SK-N-SH (cell line): ENCODE measurements around the gene DCUN1D5. TPM values are rescaled to one million over a fixed set of nuclear protein-coding genes. Genes with fewer than 3 reads are reported as not detected.

Source experiments
- CTCF ChIA-PET: fragments of 300-600, 350-600 bp; formaldehyde crosslinking; extraction: SDS; loops from one replicate; lab custom pipeline; 2021; lab: Yijun Ruan, JAX
- POLR2A ChIA-PET: fragments of 350-600 bp; sonication (Branson Sonifier 250); formaldehyde crosslinking; extraction: SDS; loops from one replicate; lab custom pipeline; 2020; ENCODE audit warnings: antibody characterized with exemption, inconsistent platforms; lab: Yijun Ruan, JAX
- DNase-seq: peaks from one replicate; pipeline ENCODE4 v3.0.0; 2012
- H2AFZ ChIP-seq: fragments of 200-600 bp; sonication (generic); 2 replicates; pipeline ENCODE4 v1.8.1; 2016; ENCODE audit warnings: antibody characterized with exemption, mild to moderate bottlenecking, low read depth
- H3F3A ChIP-seq: fragments of 200-600 bp; sonication (generic); replicated peaks from 2 replicates; pipeline ENCODE3; 2016; ENCODE audit warnings: antibody characterized with exemption, mild to moderate bottlenecking; ENCODE audit not compliant: insufficient read depth
- H3K27ac ChIP-seq, 2 experiments: fragments of 200-500 bp in 1 of 2; fragments of 200-600 bp in 1 of 2; sonication (Bioruptor generic) in 1 of 2; sonication (generic), shearing (Covaris generic) in 1 of 2; 2 replicates each; pipeline versions ENCODE4 v1.5.1 to v1.6.1; 2014 to 2016; ENCODE audit warnings: low read depth in 2 of 2, inconsistent platforms in 1 of 2, low read length in 1 of 2, mild to moderate bottlenecking in 1 of 2, mixed read lengths in 1 of 2
- H3K27me3 ChIP-seq: fragments of 200-600 bp; sonication (generic), shearing (Covaris generic); 2 replicates; pipeline ENCODE4 v1.6.1; 2016; ENCODE audit warnings: mixed run types; ENCODE audit not compliant: insufficient read depth
- H3K36me3 ChIP-seq, 2 experiments: fragments of 200-500 bp in 1 of 2; fragments of 200-600 bp in 1 of 2; sonication (Bioruptor generic) in 1 of 2; sonication (generic) in 1 of 2; replicated peaks in 1 of 2; 2 replicates each; pipeline versions ENCODE3 to v1.5.1; 2014 to 2016; ENCODE audit warnings: low read length in 1 of 2, mild to moderate bottlenecking in 1 of 2; ENCODE audit not compliant: insufficient read depth in 2 of 2, control insufficient read depth in 1 of 2
- H3K4me1 ChIP-seq, 2 experiments: fragments of 200-500 bp in 1 of 2; fragments of 200-600 bp in 1 of 2; sonication (Bioruptor generic) in 1 of 2; sonication (generic), shearing (Covaris generic) in 1 of 2; 2 replicates each; pipeline versions ENCODE4 v1.5.1 to v1.6.1; 2014 to 2016; ENCODE audit warnings: low read depth in 1 of 2, low read length in 1 of 2, mixed run types in 1 of 2; ENCODE audit not compliant: insufficient read depth in 2 of 2, control insufficient read depth in 1 of 2
- H3K4me2 ChIP-seq: fragments of 200-600 bp; sonication (generic), shearing (Covaris generic); 2 replicates; pipeline ENCODE4 v1.6.1; 2017; ENCODE audit warnings: mixed run types
- H3K4me3 ChIP-seq, 2 experiments: fragments of 200-500 bp in 1 of 2; fragments of 200-600 bp in 1 of 2; sonication (Bioruptor generic) in 1 of 2; sonication (generic), shearing (Covaris generic) in 1 of 2; 2 replicates each; pipeline versions ENCODE4 v1.5.1 to v1.8.1; 2014 to 2016; ENCODE audit warnings: low read depth in 2 of 2, inconsistent platforms in 1 of 2, low read length in 1 of 2, mild to moderate bottlenecking in 1 of 2, mixed read lengths in 1 of 2, moderate library complexity in 1 of 2
- H3K79me2 ChIP-seq: fragments of 200-600 bp; sonication (generic); 2 replicates; pipeline ENCODE4 v1.8.1; 2017; ENCODE audit warnings: mild to moderate bottlenecking; ENCODE audit not compliant: insufficient read depth
- H3K9ac ChIP-seq: fragments of 200-600 bp; sonication (generic); 2 replicates; pipeline ENCODE4 v1.6.1; 2017; ENCODE audit warnings: mixed run types
- H3K9me2 ChIP-seq: fragments of 200-600 bp; sonication (generic); 2 replicates; pipeline ENCODE4 v1.6.1; 2017; ENCODE audit warnings: mixed run types
- H3K9me3 ChIP-seq: fragments of 200-600 bp; sonication (generic); 2 replicates; pipeline ENCODE4 v1.6.1; 2017; ENCODE audit warnings: mixed run types, mild to moderate bottlenecking, moderate library complexity
- H4K20me1 ChIP-seq: fragments of 200-600 bp; sonication (generic); 2 replicates; pipeline ENCODE4 v1.6.1; 2017; ENCODE audit warnings: mild to moderate bottlenecking, mixed run types; ENCODE audit not compliant: insufficient read depth
- CTCF ChIP-seq: fragments of 200-600 bp; sonication (generic); IDR thresholded peaks from 2 replicates; pipeline ENCODE4 v1.6.1; 2017; ENCODE audit warnings: antibody characterized with exemption, mild to moderate bottlenecking, moderate library complexity
- EZH2phosphoT487 ChIP-seq: fragments of 200-600 bp; sonication (generic); IDR thresholded peaks from 2 replicates; pipeline ENCODE4 v1.6.1; 2017; ENCODE audit warnings: low read depth, mixed run types, mild to moderate bottlenecking, antibody characterized with exemption, moderate library complexity, borderline replicate concordance
- GATA2 ChIP-seq: sonication (generic); formaldehyde crosslinking; IDR thresholded peaks from 2 replicates; pipeline ENCODE4 v1.5.0; 2020; ENCODE audit warnings: mild to moderate bottlenecking, missing genetic modification reagents
- IRF3 ChIP-seq: fragments of 150-350 bp; IDR thresholded peaks from 2 replicates; pipeline ENCODE4 v1.6.1; 2016; ENCODE audit warnings: mild to moderate bottlenecking, low read depth, low read length
- JUND ChIP-seq: IDR thresholded peaks from 2 replicates; pipeline ENCODE4 v1.4.0; 2012
- MAX ChIP-seq: IDR thresholded peaks from 2 replicates; pipeline ENCODE4 v1.4.0; 2012; ENCODE audit warnings: low read depth
- NFIC ChIP-seq: IDR thresholded peaks from 2 replicates; pipeline ENCODE4 v1.4.0; 2012; ENCODE audit warnings: borderline replicate concordance
- NRF1 ChIP-seq: IDR thresholded peaks from 2 replicates; pipeline ENCODE4 v1.6.1; 2012; ENCODE audit warnings: low read depth, mild to moderate bottlenecking, low read length
- PBX3 ChIP-seq: IDR thresholded peaks from 2 replicates; pipeline ENCODE4; 2012
- RAD21 ChIP-seq: IDR thresholded peaks from 2 replicates; pipeline ENCODE4 v1.6.1; 2012; ENCODE audit warnings: mild to moderate bottlenecking, low read length
- RCOR1 ChIP-seq: fragments of 150-350 bp; IDR thresholded peaks from 2 replicates; pipeline ENCODE4 v1.6.1; 2017; ENCODE audit warnings: antibody characterized with exemption, low read length
- REST ChIP-seq: IDR thresholded peaks from 2 replicates; pipeline ENCODE4 v1.6.1; 2012; ENCODE audit warnings: mild to moderate bottlenecking, low read depth, low read length, moderate library complexity
- RFX5 ChIP-seq: IDR thresholded peaks from 2 replicates; pipeline ENCODE4 v1.6.1; 2012; ENCODE audit warnings: mild to moderate bottlenecking, improper control_type of control experiment, low read length
- RXRA ChIP-seq: IDR thresholded peaks from 2 replicates; pipeline ENCODE4 v1.4.0; 2012; ENCODE audit warnings: low read depth, mild to moderate bottlenecking, borderline replicate concordance
- SIN3A ChIP-seq: IDR thresholded peaks from 2 replicates; pipeline ENCODE4 v1.6.1; 2012; ENCODE audit warnings: low read depth, mild to moderate bottlenecking, low read length, moderate library complexity, borderline replicate concordance
- TCF12 ChIP-seq: IDR thresholded peaks from 2 replicates; pipeline ENCODE4 v1.4.0; 2012
- USF2 ChIP-seq: fragments of 150-350 bp; IDR thresholded peaks from 2 replicates; pipeline ENCODE4 v1.6.1; 2017; ENCODE audit warnings: antibody characterized with exemption, low read length, low read depth, borderline replicate concordance
- YY1 ChIP-seq: IDR thresholded peaks from 2 replicates; pipeline ENCODE4 v1.4.0; 2012; ENCODE audit warnings: low read depth, mild to moderate bottlenecking
- ZBTB33 ChIP-seq: IDR thresholded peaks from 2 replicates; pipeline ENCODE4 v1.4.0; 2012; ENCODE audit warnings: low read depth, borderline replicate concordance
- WGBS: methylation state at CpG from one replicate; pipeline ENCODE4 v1.1.6; 2017; ENCODE audit warnings: low lambda C conversion rate; 5-methylcytosine and 5-hydroxymethylcytosine counted together
- polyA plus RNA-seq, 3 experiments: library from polyadenylated mRNA; depleted of rRNA; stranded (reverse); fragments of >200 nt; gene quantifications; 2 replicates each; pipeline ENCODE4 v1.2.3, GENCODE V29; 2012

Gene DCUN1D5
- polyA plus RNA-seq, 1 of the 3 experiments (the other 2 are of a cell fraction): 33.1 TPM

GRCh38 chr11:103013421-103013820 lies 78.5 kb downstream of the DCUN1D5 start:
- 0 out of 2 replicates have a peak overlapping the region, but pooled peaks have one; percentile 26 for H2AFZ ChIP-seq
- H3K79me2 ChIP-seq: no peaks in the 10 kb centered on the region
- H3K4me2 ChIP-seq: no peak overlapping the region
- H3K9me2 ChIP-seq: no peaks in the 10 kb centered on the region
- H3K9ac ChIP-seq: no peak overlapping the region
- ChIA-PET CTCF (interaction anchor here (1.1 kb wide), 1 partner anchor 72 kb away, joined by 5 read pairs; no protein-coding TSS in a partner anchor), POLR2A (no interaction called here)
- no peak overlapping the region for H3K4me3 ChIP-seq
- 27% methylated on average over 1 of the region's 1 CpG for WGBS
- no peaks in the 10 kb centered on the region for H4K20me1 ChIP-seq
- no peaks in the 10 kb centered on the region for H3K4me1 ChIP-seq
- TF ChIP-seq PBX3: no peak
- no peak for TF ChIP-seq TCF12
- TF ChIP-seq NFIC: no peak
- TF ChIP-seq GATA2: no peak
- no peak for TF ChIP-seq RFX5
- TF ChIP-seq RAD21: no peak
- TF ChIP-seq JUND: no peak
- TF ChIP-seq MAX: no peak
- no peak for TF ChIP-seq CTCF
- no peak for TF ChIP-seq EZH2phosphoT487
- no peak for TF ChIP-seq YY1
- no peak for TF ChIP-seq RCOR1
- no peak for TF ChIP-seq NRF1
- no peak for TF ChIP-seq IRF3
- TF ChIP-seq ZBTB33: no peak
- no peak for TF ChIP-seq RXRA
- TF ChIP-seq SIN3A: no peak
- TF ChIP-seq REST: no peak
- no peak for TF ChIP-seq USF2
- no peaks in the 10 kb centered on the region for H3K36me3 ChIP-seq
- no peak for DNase-seq
- no peaks in the 10 kb centered on the region for H3K27me3 ChIP-seq
- H3K9me3 ChIP-seq: no peaks in the 10 kb centered on the region
- H3F3A ChIP-seq: no peaks in the 10 kb centered on the region
- no peak overlapping the region for H3K27ac ChIP-seq
